Measurements from ENCODE around the gene TOB1.

Gene TOB1, protein sequence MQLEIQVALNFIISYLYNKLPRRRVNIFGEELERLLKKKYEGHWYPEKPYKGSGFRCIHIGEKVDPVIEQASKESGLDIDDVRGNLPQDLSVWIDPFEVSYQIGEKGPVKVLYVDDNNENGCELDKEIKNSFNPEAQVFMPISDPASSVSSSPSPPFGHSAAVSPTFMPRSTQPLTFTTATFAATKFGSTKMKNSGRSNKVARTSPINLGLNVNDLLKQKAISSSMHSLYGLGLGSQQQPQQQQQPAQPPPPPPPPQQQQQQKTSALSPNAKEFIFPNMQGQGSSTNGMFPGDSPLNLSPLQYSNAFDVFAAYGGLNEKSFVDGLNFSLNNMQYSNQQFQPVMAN

DNA sequence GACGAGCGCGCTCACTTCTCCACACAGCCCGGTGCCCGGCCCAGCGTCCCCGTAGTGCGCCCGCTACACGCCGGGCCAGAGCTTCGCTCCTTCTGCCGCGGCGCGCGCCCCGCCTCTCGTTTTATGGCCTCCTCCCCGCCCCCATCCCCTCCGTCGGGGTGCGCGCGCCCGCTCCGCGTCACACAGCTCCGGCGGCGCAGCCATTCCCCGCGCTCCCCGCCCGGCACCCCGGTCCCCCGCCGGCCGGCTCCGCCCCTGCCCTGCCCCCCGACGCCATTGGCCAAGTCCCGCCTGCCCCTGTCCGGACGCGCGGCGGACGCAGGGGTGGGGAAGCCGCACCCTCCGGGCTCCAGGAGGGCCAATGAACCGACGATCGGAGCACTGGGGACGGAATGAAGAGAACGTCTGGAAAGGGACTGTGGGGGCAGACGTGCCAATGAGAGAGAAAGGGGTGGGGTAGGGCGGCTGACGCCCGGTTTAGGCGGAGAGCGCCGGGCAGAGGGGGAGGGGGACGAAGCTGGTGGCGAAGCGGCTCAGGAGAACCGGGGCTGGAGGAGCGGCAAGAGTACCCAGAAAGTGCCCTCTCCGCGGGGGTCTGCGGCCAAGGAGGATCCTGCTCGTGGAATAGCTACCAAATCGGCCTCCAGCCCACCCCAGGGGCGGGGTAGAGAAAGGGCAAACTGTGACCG lies at the start of gene TOB1:
TOB1 (minus strand) TSS at position 94 of the 689 bp plus-strand sequence. CDS start 2,337 bp downstream, outside the sequence.
- DNase-seq (ENCODE audit: low read depth): peak; percentile 98
- TF ChIP-seq, protein P1, sequence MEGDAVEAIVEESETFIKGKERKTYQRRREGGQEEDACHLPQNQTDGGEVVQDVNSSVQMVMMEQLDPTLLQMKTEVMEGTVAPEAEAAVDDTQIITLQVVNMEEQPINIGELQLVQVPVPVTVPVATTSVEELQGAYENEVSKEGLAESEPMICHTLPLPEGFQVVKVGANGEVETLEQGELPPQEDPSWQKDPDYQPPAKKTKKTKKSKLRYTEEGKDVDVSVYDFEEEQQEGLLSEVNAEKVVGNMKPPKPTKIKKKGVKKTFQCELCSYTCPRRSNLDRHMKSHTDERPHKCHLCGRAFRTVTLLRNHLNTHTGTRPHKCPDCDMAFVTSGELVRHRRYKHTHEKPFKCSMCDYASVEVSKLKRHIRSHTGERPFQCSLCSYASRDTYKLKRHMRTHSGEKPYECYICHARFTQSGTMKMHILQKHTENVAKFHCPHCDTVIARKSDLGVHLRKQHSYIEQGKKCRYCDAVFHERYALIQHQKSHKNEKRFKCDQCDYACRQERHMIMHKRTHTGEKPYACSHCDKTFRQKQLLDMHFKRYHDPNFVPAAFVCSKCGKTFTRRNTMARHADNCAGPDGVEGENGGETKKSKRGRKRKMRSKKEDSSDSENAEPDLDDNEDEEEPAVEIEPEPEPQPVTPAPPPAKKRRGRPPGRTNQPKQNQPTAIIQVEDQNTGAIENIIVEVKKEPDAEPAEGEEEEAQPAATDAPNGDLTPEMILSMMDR (IDR thresholded peaks at IDR 0.05; ENCODE audit: insufficient read depth, low read depth, low read length, missing control alignments): no peak
- peak within 1 kb of the TSS; percentile 98 for H3K4me3 ChIP-seq (ENCODE audit: low read length)

DNA sequence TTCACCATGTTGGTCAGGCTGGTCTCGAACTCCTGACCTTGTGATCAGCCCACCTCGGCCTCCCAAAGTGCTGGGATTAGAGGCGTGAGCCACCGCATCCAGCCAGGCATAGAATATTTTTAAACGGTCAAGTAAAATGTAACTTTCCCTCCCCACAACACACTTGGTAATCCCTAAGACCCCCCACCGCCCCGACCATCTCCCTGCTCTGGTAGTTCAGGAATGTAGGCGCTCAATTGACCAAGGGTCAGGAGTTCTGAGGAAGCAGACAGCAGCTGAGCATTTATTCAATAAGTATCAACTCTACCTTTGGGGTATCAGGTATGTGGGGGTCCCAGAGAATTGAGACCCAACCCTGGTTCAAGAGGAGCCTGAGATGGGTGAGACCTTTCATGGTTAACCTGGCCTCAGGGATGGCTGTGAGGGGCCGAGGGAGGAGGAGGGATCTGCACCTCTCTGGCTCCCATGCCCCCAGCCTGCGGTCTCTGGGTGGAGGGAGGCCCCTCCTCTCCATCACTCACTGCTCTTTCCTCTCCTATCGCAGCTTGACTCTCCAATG lies 48.4 kb upstream of the TOB1 start:
- TF ChIP-seq, protein P1 (IDR thresholded peaks at IDR 0.05; ENCODE audit: insufficient read depth, low read depth, low read length, missing control alignments): no peak
- H3K4me3 ChIP-seq (ENCODE audit: low read length): no peak overlapping the region
- DNase-seq (ENCODE audit: low read depth): no peak

DNA sequence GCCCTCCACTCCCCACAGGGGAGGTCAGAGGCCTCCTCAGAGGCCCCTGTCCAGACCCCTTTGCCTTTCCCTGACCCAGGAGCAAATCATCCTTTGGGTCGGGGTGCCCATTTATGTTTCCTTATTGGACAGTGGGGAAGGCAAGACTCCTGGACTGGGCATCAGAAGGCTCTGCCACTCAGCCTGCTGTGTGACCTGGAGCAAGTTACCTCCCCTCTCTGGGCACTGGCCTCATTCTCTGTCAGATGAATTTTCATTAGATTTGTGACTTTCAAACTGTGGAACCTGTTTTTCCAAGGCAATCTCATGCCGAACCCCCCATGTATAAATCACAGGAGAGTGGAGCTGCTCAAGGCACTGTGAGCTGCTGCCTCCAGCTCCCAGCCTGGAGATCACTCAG lies 47.0 kb upstream of the TOB1 start:
- no peak for DNase-seq (ENCODE audit: low read depth)
- TF ChIP-seq, protein P1 (IDR thresholded peaks at IDR 0.05; ENCODE audit: insufficient read depth, low read depth, low read length, missing control alignments): no peak
- no peak overlapping the region for H3K4me3 ChIP-seq (ENCODE audit: low read length)

DNA sequence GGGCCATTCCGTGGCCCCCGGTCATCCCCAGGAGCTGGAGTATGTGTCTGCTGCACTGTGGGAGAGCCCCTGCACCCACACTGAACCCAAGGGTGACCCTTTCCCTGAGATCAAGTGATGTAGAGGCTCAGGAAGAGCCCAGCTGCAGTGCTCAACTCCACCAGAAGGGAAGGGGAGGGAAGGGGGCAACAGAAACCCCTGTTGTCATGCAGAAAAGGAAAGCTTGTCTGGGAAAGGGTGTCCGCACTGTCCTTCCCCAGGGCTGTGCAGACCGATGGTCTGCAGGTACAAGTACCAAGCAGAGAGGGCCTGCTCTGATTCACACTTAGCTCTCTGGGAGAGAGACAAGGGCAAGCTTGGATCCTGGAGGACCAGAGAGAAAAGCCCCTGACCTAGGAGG lies 45.7 kb upstream of the TOB1 start:
- H3K4me3 ChIP-seq (ENCODE audit: low read length): no peak overlapping the region
- DNase-seq (ENCODE audit: low read depth): no peak
- TF ChIP-seq, protein P1 (IDR thresholded peaks at IDR 0.05; ENCODE audit: insufficient read depth, low read depth, low read length, missing control alignments): no peak

DNA sequence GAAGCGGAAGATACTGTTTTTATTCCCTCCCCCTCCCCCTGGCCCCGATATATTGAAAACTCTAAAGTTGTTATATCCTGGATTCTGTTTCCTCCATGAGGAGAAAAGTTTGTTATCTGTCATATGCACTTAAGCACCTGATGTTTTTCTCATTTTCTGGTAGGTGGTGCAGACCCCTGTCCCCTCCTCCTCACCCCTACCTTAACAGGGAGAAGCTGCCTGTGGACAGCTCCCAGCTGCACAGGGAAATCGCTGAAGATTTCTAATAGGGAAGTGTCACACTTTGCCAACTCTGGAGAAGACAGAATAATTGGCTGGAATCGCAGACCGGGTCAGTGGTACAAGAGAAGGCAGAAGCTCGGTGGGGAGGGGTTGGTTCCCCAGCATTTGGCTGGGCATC lies 45.3 kb upstream of the TOB1 start:
- H3K4me3 ChIP-seq (ENCODE audit: low read length): no peak overlapping the region
- TF ChIP-seq, protein P1 (IDR thresholded peaks at IDR 0.05; ENCODE audit: insufficient read depth, low read depth, low read length, missing control alignments): no peak
- no peak for DNase-seq (ENCODE audit: low read depth)

DNA sequence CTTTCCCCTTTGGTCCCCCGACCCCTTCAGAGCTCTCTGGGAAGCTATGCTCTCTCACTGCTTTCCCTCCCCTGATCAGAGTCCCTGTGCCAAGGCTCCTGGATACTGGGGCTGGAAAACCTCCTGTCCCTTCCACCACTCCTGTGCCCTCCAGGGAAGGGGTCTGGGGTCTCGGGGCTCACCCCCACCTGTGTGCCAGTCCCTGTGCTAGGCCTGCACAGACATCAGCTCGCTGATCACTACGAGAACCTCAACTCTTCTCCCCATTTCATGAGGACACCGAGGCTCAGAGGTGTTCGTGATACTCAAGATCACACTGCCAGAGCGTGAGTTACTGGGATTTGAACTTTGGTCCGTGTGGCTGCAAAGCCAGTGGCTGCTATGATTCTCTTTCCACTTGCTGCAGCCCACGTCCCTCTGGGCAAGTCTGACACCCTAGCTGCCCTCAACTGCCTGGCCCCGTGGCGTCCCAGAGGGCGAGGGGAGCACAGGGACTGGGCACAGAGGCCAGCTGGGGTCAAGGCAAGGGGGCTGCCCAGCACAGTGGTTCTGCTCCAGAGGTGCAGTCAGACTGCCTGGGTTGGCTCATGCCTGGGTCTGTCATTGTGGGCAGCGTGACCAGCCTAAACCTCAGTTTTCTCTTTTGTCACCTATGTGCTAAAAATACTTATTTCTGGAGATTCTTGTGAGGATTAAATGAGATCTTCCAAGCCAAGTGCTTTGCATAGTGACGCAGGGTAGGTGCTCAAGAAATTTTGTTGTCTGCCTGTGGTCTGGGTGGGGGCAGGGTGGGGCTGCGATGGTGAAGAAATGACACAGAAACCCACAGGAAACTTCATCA lies 43.8 kb upstream of the TOB1 start:
- no peak for DNase-seq (ENCODE audit: low read depth)
- TF ChIP-seq, protein P1 (IDR thresholded peaks at IDR 0.05; ENCODE audit: insufficient read depth, low read depth, low read length, missing control alignments): no peak
- H3K4me3 ChIP-seq (ENCODE audit: low read length): no peak overlapping the region

Measured in epithelial cell of esophagus (primary cell).